WTC11 (cell line): ENCODE measurements around the gene CHAT. TPM values are rescaled to one million over a fixed set of nuclear protein-coding genes. Genes with fewer than 3 reads are reported as not detected.

Experiments
- ATAC-seq: fragments of 200-7000 bp; cut with Tn5 transposase; 2 replicates; pipeline ENCODE4 v1.10.0; 2021; ENCODE audit warnings: mild to moderate bottlenecking, moderate library complexity
- CTCF ChIA-PET: fragments of 300-600 bp; sonication (Branson Sonifier 250); formaldehyde crosslinking; loops from one replicate; lab custom pipeline; 2021; ENCODE audit warnings: antibody characterized with exemption; lab: Charles Lee
- POLR2A ChIA-PET: fragments of 350-600 bp; sonication (Branson Sonifier 250); formaldehyde crosslinking; loops from one replicate; lab custom pipeline; 2021; ENCODE audit warnings: antibody characterized with exemption; lab: Charles Lee
- DNase-seq: peaks from one replicate; pipeline ENCODE4 v3.0.0; 2021; ENCODE audit warnings: low spot score
- H3K27ac Mint-ChIP-seq: 2 replicates; pipeline ENCODE4 v1.8.0; 2021; ENCODE audit warnings: mixed read lengths
- H3K27me3 Mint-ChIP-seq: 2 replicates; pipeline ENCODE4 v1.8.0; 2021; ENCODE audit warnings: low read depth, mild to moderate bottlenecking, moderate library complexity, mixed read lengths
- H3K36me3 Mint-ChIP-seq: 2 replicates; pipeline ENCODE4 v1.8.0; 2021; ENCODE audit warnings: mixed read lengths
- H3K4me1 Mint-ChIP-seq: 2 replicates; pipeline ENCODE4 v1.8.0; 2022; ENCODE audit warnings: mixed read lengths
- H3K4me3 Mint-ChIP-seq: 2 replicates; pipeline ENCODE4 v1.8.0; 2021; ENCODE audit warnings: mild to moderate bottlenecking, moderate library complexity, mixed read lengths
- H3K9me3 Mint-ChIP-seq: 2 replicates; pipeline ENCODE4 v1.8.0; 2021; ENCODE audit warnings: mixed read lengths
- ATF1 ChIP-seq: sonication (generic); formaldehyde crosslinking; IDR thresholded peaks from 2 replicates; pipeline ENCODE4 v1.8.1; 2023; ENCODE audit warnings: mild to moderate bottlenecking, moderate library complexity, missing genetic modification reagents
- ATF2 ChIP-seq: sonication (generic); formaldehyde crosslinking; IDR thresholded peaks from 2 replicates; pipeline ENCODE4 v1.8.1; 2022; ENCODE audit warnings: low read depth, missing genetic modification reagents, borderline replicate concordance
- FOXK1 ChIP-seq: sonication (generic); formaldehyde crosslinking; IDR thresholded peaks from 2 replicates; pipeline ENCODE4 v1.8.0; 2022; ENCODE audit warnings: mild to moderate bottlenecking, moderate library complexity, missing genetic modification reagents
- FOXP1 ChIP-seq: sonication (generic); formaldehyde crosslinking; IDR thresholded peaks from 2 replicates; pipeline ENCODE4 v1.8.0; 2022; ENCODE audit warnings: missing genetic modification reagents, mild to moderate bottlenecking, moderate library complexity, borderline replicate concordance
- GABPB1 ChIP-seq: sonication (generic); formaldehyde crosslinking; IDR thresholded peaks from 2 replicates; pipeline ENCODE4 v1.8.1; 2023; ENCODE audit warnings: mild to moderate bottlenecking, missing genetic modification reagents
- TCF7 ChIP-seq: sonication (generic); formaldehyde crosslinking; IDR thresholded peaks from 2 replicates; pipeline ENCODE4 v1.8.0; 2022; ENCODE audit warnings: mild to moderate bottlenecking, low read depth, missing genetic modification reagents, moderate library complexity
- TEAD1 ChIP-seq: sonication (generic); formaldehyde crosslinking; IDR thresholded peaks from 2 replicates; pipeline ENCODE4 v1.8.0; 2022; ENCODE audit warnings: mild to moderate bottlenecking, missing genetic modification reagents
- USF1 ChIP-seq: sonication (generic); formaldehyde crosslinking; IDR thresholded peaks from 2 replicates; pipeline ENCODE4 v1.8.0; 2022; ENCODE audit warnings: mild to moderate bottlenecking, missing genetic modification reagents
- ZNF138 ChIP-seq: sonication (generic); formaldehyde crosslinking; conservative IDR thresholded peaks from 2 replicates; pipeline ENCODE4 v1.8.1; 2022; ENCODE audit warnings: mild to moderate bottlenecking, moderate library complexity, missing genetic modification reagents
- ZNF219 ChIP-seq: sonication (generic); formaldehyde crosslinking; IDR thresholded peaks from 2 replicates; pipeline ENCODE4 v1.8.0; 2023; ENCODE audit warnings: missing genetic modification reagents, mild to moderate bottlenecking, borderline replicate concordance
- ZNF281 ChIP-seq: sonication (generic); formaldehyde crosslinking; IDR thresholded peaks from 2 replicates; pipeline ENCODE4 v1.8.0; 2023; ENCODE audit warnings: mild to moderate bottlenecking, missing genetic modification reagents
- ZNF512 ChIP-seq: sonication (generic); formaldehyde crosslinking; IDR thresholded peaks from 2 replicates; pipeline ENCODE4 v1.8.1; 2022; ENCODE audit warnings: missing genetic modification reagents, borderline replicate concordance
- ZNF532 ChIP-seq: fragments of 250-450 bp; sonication (Bioruptor Pico); IDR thresholded peaks from 2 replicates; pipeline ENCODE4 v1.9.0; 2021; ENCODE audit warnings: mild to moderate bottlenecking, borderline replicate concordance
- total RNA-seq: library from RNA; stranded (reverse); gene quantifications from 3 replicates; pipeline ENCODE4 v1.2.3, GENCODE V29; 2021
- TF ChIP-seq, protein P1 (sequence below): sonication (generic); formaldehyde crosslinking; IDR thresholded peaks from 2 replicates; pipeline ENCODE4 v1.8.1; 2023; ENCODE audit warnings: mild to moderate bottlenecking, missing genetic modification reagents, borderline replicate concordance
- TF ChIP-seq, protein P2 (sequence below): sonication (generic); formaldehyde crosslinking; IDR thresholded peaks from 2 replicates; pipeline ENCODE4 v1.8.1; 2023; ENCODE audit warnings: mild to moderate bottlenecking, missing genetic modification reagents

Gene CHAT
- total RNA-seq, 1 experiment from 2014 or later: not detected

GRCh38 chr10:49613165-49613881 lies 514 bp upstream of the CHAT start (continued):
- TF ChIP-seq, protein P1, sequence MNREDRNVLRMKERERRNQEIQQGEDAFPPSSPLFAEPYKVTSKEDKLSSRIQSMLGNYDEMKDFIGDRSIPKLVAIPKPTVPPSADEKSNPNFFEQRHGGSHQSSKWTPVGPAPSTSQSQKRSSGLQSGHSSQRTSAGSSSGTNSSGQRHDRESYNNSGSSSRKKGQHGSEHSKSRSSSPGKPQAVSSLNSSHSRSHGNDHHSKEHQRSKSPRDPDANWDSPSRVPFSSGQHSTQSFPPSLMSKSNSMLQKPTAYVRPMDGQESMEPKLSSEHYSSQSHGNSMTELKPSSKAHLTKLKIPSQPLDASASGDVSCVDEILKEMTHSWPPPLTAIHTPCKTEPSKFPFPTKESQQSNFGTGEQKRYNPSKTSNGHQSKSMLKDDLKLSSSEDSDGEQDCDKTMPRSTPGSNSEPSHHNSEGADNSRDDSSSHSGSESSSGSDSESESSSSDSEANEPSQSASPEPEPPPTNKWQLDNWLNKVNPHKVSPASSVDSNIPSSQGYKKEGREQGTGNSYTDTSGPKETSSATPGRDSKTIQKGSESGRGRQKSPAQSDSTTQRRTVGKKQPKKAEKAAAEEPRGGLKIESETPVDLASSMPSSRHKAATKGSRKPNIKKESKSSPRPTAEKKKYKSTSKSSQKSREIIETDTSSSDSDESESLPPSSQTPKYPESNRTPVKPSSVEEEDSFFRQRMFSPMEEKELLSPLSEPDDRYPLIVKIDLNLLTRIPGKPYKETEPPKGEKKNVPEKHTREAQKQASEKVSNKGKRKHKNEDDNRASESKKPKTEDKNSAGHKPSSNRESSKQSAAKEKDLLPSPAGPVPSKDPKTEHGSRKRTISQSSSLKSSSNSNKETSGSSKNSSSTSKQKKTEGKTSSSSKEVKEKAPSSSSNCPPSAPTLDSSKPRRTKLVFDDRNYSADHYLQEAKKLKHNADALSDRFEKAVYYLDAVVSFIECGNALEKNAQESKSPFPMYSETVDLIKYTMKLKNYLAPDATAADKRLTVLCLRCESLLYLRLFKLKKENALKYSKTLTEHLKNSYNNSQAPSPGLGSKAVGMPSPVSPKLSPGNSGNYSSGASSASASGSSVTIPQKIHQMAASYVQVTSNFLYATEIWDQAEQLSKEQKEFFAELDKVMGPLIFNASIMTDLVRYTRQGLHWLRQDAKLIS: no peak
- TF ChIP-seq ZNF512 (CRISPR knock-in tag): no peak
- no peak for TF ChIP-seq ZNF281 (CRISPR knock-in tag)
- no peak for TF ChIP-seq ZNF138 (CRISPR knock-in tag)
- TF ChIP-seq FOXK1: no peak
- TF ChIP-seq, protein P2, sequence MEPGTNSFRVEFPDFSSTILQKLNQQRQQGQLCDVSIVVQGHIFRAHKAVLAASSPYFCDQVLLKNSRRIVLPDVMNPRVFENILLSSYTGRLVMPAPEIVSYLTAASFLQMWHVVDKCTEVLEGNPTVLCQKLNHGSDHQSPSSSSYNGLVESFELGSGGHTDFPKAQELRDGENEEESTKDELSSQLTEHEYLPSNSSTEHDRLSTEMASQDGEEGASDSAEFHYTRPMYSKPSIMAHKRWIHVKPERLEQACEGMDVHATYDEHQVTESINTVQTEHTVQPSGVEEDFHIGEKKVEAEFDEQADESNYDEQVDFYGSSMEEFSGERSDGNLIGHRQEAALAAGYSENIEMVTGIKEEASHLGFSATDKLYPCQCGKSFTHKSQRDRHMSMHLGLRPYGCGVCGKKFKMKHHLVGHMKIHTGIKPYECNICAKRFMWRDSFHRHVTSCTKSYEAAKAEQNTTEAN (CRISPR knock-in tag): no peak
- TF ChIP-seq TCF7 (CRISPR knock-in tag): no peak
- no peak for TF ChIP-seq GABPB1
- TF ChIP-seq ATF1: no peak
- TF ChIP-seq TEAD1 (CRISPR knock-in tag): no peak

DNA sequence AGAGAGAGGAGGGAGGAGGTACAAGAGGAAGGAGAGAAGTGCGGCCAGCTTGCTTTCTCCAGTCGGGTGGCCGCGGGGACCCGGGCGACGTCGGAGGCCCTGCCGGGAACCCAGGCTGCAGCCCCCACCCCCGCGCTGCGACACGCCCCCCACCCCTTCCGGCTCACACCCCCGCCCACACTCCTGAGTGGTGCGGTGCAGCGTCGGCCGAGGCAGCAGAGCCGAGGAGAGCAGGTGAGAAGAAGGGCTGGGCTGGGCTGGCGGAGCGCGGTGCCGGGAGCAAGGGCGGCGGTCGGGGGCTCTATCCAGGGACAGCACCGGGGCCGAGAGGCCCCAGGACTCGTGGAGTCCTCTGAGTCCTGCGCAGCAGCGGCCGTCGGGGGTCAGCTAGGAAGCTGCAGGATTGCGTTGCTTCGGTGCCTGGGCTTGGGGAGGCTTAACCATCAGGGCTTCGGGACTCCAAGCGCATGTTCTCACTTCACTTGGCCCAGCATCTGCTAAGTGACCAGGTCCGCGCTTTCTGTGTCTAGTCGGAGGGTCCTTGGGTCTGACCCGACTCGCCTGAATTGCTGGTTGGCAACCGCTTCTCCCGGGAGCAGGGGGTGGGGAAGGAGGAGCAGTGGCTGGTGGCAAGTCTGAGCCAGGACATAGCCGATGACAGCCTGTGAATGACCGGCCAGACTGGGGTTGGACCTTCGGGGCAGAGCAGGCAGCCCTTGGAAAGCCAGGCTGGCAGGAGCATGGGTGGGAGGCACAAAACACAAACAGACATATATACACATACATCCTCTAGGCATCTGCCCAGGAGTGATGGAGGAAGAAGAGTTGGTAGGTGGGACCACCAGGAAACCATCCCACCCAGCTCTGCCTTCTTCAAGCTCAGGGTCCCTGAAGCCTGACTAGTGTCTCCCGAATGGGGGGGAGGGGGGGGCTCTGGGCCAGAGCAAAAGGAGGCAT lies 683 bp downstream of the CHAT start:
- Mint-ChIP-seq H3K4me1 (peaks cover 32% of the 10 kb centered on the region), H3K36me3 (peaks cover 6% of the 10 kb centered on the region; the same call in 1 of the 2 replicates), H3K27ac (no peak overlapping the region), H3K9me3 (no peaks in the 10 kb centered on the region), H3K4me3 (peak overlapping the region; percentile 58), H3K27me3 (peaks cover 98% of the 10 kb centered on the region)
- CTCF ChIA-PET: interaction anchor here (0.6 to 1.7 kb wide), 5 partner anchors 20 to 154 kb away, joined by 3 to 4 read pairs (median 4); no protein-coding TSS in a partner anchor
- POLR2A ChIA-PET: no interaction called here
- ATAC-seq: no peak
- DNase-seq: peak; percentile 32
- TF ChIP-seq ZNF532 (CRISPR knock-in tag): no peak
- no peak for TF ChIP-seq ZNF219
- no peak for TF ChIP-seq FOXP1 (CRISPR knock-in tag)
- TF ChIP-seq ATF2 (CRISPR knock-in tag): no peak
- no peak for TF ChIP-seq GABPB1
- no peak for TF ChIP-seq USF1 (CRISPR knock-in tag)
